ENCODE data around the gene HTT.
"Not testable (repeated sequence)": the region's sequence is repeated elsewhere in the genome, so short reads cannot be mapped to it uniquely, and the experiment has no call there.

HTT gene

DNA sequence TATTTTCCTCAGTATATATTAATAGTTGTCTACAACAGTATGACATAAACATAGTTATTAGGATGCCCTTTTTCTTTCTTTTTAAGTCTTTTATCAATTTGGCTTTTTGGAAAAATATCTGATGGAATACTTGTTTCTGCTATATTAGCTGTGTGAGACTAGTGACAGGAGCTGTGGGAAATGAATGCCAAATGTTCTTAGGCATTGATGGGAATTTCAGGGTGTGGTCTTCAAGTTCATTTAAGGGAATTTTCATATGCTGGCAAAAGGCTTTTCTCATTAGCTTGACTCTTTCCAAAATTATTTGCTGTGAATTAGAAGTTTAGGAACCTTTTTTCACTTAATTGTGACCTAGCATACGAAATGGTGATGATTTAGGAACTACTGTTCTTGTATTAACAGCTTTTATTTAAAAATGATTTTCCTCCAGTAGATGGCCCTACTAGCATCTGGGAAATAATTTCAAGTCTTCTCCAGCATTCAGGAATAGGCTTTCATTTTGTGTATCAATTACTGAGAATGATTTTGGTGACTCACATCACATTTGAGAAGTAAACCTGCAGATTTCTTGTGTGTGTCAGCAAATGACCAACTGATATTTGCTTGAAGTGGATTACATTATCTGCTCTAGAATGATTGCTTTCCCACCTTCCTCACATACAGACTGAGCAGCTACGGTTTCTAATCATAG is 70.9 kb downstream of the HTT start:
- no peaks in the 10 kb centered on the region for H3K9me3 ChIP-seq (ENCODE audit: control insufficient read depth, low read length)
- no peaks in the 10 kb centered on the region for H3K4me1 ChIP-seq (ENCODE audit: control insufficient read depth, insufficient read depth, low read length, poor library complexity, severe bottlenecking)
- H3K36me3 ChIP-seq (ENCODE audit: control insufficient read depth, insufficient read depth, low read length) = peaks cover 77% of the 10 kb centered on the region
- WGBS, 2 experiments (ENCODE audit: insufficient coverage in 2 of 2) = no CpG with 5 or more reads among the region's 2 CpGs
- no peak overlapping the region for H3K27ac ChIP-seq (ENCODE audit: low read depth, low read length, severe bottlenecking)
- no peak overlapping the region for H3K4me3 ChIP-seq (ENCODE audit: extremely low read depth, insufficient read depth, low read length, poor library complexity, severe bottlenecking)

DNA sequence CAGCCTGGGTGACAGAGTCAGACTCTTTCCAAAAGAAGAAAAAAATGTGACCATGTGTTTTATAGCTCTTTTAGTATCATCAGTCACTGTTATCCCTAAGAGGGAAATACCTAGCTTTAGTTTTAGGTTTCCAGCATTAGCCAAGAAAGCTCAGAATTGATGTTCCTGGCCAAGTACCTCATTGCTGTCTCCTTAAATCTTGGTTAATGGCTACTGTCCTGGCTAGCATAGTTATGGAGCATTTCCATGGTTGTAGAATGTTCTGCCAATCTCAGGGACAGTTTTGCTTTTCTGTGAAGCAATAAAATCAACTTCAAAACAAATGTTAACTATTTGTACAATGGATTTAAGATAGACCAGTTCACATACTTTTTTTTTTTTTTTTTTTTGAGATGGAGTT is 74.4 kb downstream of the HTT start:
- no peaks in the 10 kb centered on the region for H3K4me1 ChIP-seq (ENCODE audit: control insufficient read depth, insufficient read depth, low read length, poor library complexity, severe bottlenecking)
- H3K4me3 ChIP-seq (ENCODE audit: extremely low read depth, insufficient read depth, low read length, poor library complexity, severe bottlenecking) = no peak overlapping the region
- peaks cover 89% of the 10 kb centered on the region for H3K36me3 ChIP-seq (ENCODE audit: control insufficient read depth, insufficient read depth, low read length)
- H3K27ac ChIP-seq (ENCODE audit: low read depth, low read length, severe bottlenecking) = no peak overlapping the region
- H3K9me3 ChIP-seq (ENCODE audit: control insufficient read depth, low read length) = no peaks in the 10 kb centered on the region

GRCh38 chr4:3151238-3151637 is 76.8 kb downstream of the HTT start:
- H3K4me3 ChIP-seq (ENCODE audit: extremely low read depth, insufficient read depth, low read length, poor library complexity, severe bottlenecking); H3K27ac ChIP-seq (ENCODE audit: low read depth, low read length, severe bottlenecking); H3K4me1 ChIP-seq (ENCODE audit: control insufficient read depth, insufficient read depth, low read length, poor library complexity, severe bottlenecking); H3K9me3 ChIP-seq (ENCODE audit: control insufficient read depth, low read length): not testable (repeated sequence)
- H3K36me3 ChIP-seq (ENCODE audit: control insufficient read depth, insufficient read depth, low read length) = peaks cover 88% of the 10 kb centered on the region
- WGBS, 2 experiments (ENCODE audit: insufficient coverage in 2 of 2) = no CpG with 5 or more reads among the region's 1 CpG

DNA sequence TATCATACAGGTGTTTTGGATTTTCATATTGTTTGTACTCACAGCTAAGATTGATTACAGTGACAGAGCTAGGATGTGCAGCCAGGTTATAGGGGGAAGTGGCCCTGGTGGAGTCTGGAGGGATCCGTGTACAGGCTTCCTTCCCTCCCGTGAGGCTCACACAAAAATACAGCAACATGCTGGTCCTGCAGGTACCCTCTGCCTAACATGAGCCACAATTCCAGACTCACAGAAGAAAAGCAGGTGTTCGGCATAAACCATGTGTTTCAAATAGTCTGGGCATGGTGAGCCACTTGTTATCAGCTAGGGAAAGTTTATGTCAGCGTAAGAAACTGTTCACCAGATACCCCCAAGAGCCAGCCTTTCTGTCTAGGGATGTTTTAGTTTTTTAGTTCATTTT is 82.9 kb downstream of the HTT start:
- H3K27ac ChIP-seq (ENCODE audit: low read depth, low read length, severe bottlenecking) = no peak overlapping the region
- no peak overlapping the region for H3K4me3 ChIP-seq (ENCODE audit: extremely low read depth, insufficient read depth, low read length, poor library complexity, severe bottlenecking)
- H3K4me1 ChIP-seq (ENCODE audit: control insufficient read depth, insufficient read depth, low read length, poor library complexity, severe bottlenecking) = no peaks in the 10 kb centered on the region
- H3K36me3 ChIP-seq (ENCODE audit: control insufficient read depth, insufficient read depth, low read length) = peaks cover 84% of the 10 kb centered on the region
- 80 to 100% methylated on average over 1 to 2 of the region's 4 CpGs for WGBS, 2 experiments (ENCODE audit: insufficient coverage in 2 of 2)
- H3K9me3 ChIP-seq (ENCODE audit: control insufficient read depth, low read length) = peaks cover 4% of the 10 kb centered on the region

DNA sequence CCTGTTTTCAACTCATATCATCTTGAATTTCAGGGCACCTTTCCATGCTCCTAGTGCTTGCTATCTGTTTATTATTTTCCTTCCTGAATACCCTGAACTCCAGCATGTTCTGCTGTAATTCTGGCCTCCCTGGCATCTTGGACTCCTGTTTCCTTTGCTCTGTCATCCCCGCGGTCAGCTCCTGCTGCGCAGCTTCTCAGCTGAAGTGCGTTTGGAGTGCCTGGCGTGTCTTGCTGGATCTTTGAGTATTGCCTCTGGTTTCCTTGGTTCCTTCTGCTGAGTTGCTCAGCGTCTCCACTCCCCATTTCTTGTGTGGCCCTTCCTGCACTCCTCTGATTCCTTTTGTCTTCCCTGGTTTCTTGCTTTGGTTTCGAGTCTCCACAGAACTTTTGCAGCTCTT is 84.4 kb downstream of the HTT start:
- H3K4me3 ChIP-seq (ENCODE audit: extremely low read depth, insufficient read depth, low read length, poor library complexity, severe bottlenecking) = no peak overlapping the region
- no peaks in the 10 kb centered on the region for H3K4me1 ChIP-seq (ENCODE audit: control insufficient read depth, insufficient read depth, low read length, poor library complexity, severe bottlenecking)
- peaks cover 75% of the 10 kb centered on the region for H3K36me3 ChIP-seq (ENCODE audit: control insufficient read depth, insufficient read depth, low read length)
- H3K9me3 ChIP-seq (ENCODE audit: control insufficient read depth, low read length) = peaks cover 9% of the 10 kb centered on the region
- 92 to 98% methylated on average over 7 of the region's 7 CpGs for WGBS, 2 experiments (ENCODE audit: insufficient coverage in 2 of 2)
- no peak overlapping the region for H3K27ac ChIP-seq (ENCODE audit: low read depth, low read length, severe bottlenecking)

DNA sequence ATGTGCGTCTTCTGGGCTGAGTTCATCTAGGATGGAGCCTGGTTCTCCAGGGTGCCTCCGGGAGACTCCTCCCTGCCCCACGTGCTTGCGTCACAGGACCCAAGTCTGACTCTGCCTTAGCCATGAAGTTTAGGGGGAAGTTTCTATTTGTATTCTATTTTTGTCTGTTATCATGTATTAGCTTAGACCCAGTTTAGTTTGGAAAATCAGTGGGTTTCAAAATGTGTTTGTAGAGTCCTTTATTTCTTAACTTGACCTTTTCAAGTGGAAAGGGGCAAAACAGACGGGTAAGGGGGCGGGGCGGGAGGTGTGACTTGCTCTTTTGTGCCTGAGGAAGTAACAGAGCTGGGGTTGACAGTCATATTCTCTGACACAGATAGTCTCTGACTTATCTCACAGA is 86.0 kb downstream of the HTT start:
- Histone ChIP-seq H3K4me1 (ENCODE audit: control insufficient read depth, insufficient read depth, low read length, poor library complexity, severe bottlenecking) (no peaks in the 10 kb centered on the region), H3K9me3 (ENCODE audit: control insufficient read depth, low read length) (peaks cover 9% of the 10 kb centered on the region), H3K27ac (ENCODE audit: low read depth, low read length, severe bottlenecking) (no peak overlapping the region), H3K36me3 (ENCODE audit: control insufficient read depth, insufficient read depth, low read length) (peaks cover 64% of the 10 kb centered on the region), H3K4me3 (ENCODE audit: extremely low read depth, insufficient read depth, low read length, poor library complexity, severe bottlenecking) (no peak overlapping the region)
- 100% methylated on average over 2 to 5 of the region's 7 CpGs for WGBS, 2 experiments (ENCODE audit: insufficient coverage in 2 of 2)

DNA sequence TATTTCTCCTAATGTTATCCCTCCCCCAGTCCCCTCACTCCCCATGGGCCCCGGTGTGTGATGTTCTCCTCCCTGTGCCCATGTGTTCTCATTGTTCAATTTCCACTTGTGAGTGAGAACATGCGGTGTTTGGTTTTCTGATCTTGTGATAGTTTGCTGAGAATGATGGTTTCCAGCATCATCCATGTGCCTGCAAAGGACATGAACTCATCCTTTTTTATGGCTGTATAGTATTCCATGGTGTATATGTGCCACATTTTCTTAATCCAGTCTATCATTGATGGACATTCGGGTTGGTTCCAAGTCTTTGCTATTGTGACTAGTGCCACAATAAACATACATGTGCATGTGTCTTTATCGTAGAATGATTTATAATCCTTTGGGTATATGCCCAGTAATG is 86.6 kb downstream of the HTT start:
- peaks cover 63% of the 10 kb centered on the region for H3K36me3 ChIP-seq (ENCODE audit: control insufficient read depth, insufficient read depth, low read length)
- H3K4me1 ChIP-seq (ENCODE audit: control insufficient read depth, insufficient read depth, low read length, poor library complexity, severe bottlenecking); H3K27ac ChIP-seq (ENCODE audit: low read depth, low read length, severe bottlenecking); H3K9me3 ChIP-seq (ENCODE audit: control insufficient read depth, low read length); H3K4me3 ChIP-seq (ENCODE audit: extremely low read depth, insufficient read depth, low read length, poor library complexity, severe bottlenecking): not testable (repeated sequence)
- WGBS, 2 experiments (ENCODE audit: insufficient coverage in 2 of 2) = no CpG with 5 or more reads among the region's 4 CpGs

DNA sequence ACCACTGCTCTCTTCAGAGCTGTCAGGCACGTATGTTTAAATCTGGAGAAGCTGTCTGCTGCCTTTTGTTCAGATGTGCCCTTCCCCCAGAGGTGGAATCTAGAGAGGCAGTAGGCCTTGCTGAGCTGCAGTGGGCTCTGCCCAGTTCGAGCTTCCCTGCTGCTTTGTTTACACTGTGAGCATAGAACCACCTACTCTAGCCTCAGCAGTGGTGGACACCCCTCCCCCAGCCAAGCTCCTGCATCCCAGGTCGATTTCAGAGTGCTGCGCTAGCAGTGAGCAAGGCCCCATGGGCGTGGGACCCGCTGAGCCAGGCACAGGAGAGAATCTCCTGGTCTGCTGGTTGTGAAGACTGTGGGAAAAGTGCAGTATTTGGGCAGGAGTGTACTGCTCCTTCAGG is 92.0 kb downstream of the HTT start:
- H3K36me3 ChIP-seq (ENCODE audit: control insufficient read depth, insufficient read depth, low read length) = peaks cover 63% of the 10 kb centered on the region
- H3K4me3 ChIP-seq (ENCODE audit: extremely low read depth, insufficient read depth, low read length, poor library complexity, severe bottlenecking); H3K27ac ChIP-seq (ENCODE audit: low read depth, low read length, severe bottlenecking); H3K9me3 ChIP-seq (ENCODE audit: control insufficient read depth, low read length); H3K4me1 ChIP-seq (ENCODE audit: control insufficient read depth, insufficient read depth, low read length, poor library complexity, severe bottlenecking): not testable (repeated sequence)
- 62 to 75% methylated on average over 1 to 4 of the region's 6 CpGs for WGBS, 2 experiments (ENCODE audit: insufficient coverage in 2 of 2)

GRCh38 chr4:3168029-3168428 is 93.5 kb downstream of the HTT start:
- no peaks in the 10 kb centered on the region for H3K4me1 ChIP-seq (ENCODE audit: control insufficient read depth, insufficient read depth, low read length, poor library complexity, severe bottlenecking)
- H3K4me3 ChIP-seq (ENCODE audit: extremely low read depth, insufficient read depth, low read length, poor library complexity, severe bottlenecking) = no peak overlapping the region
- no peak overlapping the region for H3K27ac ChIP-seq (ENCODE audit: low read depth, low read length, severe bottlenecking)
- WGBS, 2 experiments (ENCODE audit: insufficient coverage in 2 of 2) = 75 to 86% methylated on average over 1 of the region's 3 CpGs
- H3K36me3 ChIP-seq (ENCODE audit: control insufficient read depth, insufficient read depth, low read length) = peaks cover 65% of the 10 kb centered on the region
- H3K9me3 ChIP-seq (ENCODE audit: control insufficient read depth, low read length) = no peaks in the 10 kb centered on the region

GRCh38 chr4:3174371-3175338 is 100.2 kb downstream of the HTT start:
- WGBS, 2 experiments (ENCODE audit: insufficient coverage in 2 of 2) = 89 to 91% methylated on average over 6 to 7 of the region's 12 CpGs
- H3K4me3 ChIP-seq (ENCODE audit: extremely low read depth, insufficient read depth, low read length, poor library complexity, severe bottlenecking) = no peak overlapping the region
- H3K9me3 ChIP-seq (ENCODE audit: control insufficient read depth, low read length) = no peaks in the 10 kb centered on the region
- H3K36me3 ChIP-seq (ENCODE audit: control insufficient read depth, insufficient read depth, low read length) = peaks cover 84% of the 10 kb centered on the region
- H3K27ac ChIP-seq (ENCODE audit: low read depth, low read length, severe bottlenecking) = no peak overlapping the region
- H3K4me1 ChIP-seq (ENCODE audit: control insufficient read depth, insufficient read depth, low read length, poor library complexity, severe bottlenecking) = peaks cover 4% of the 10 kb centered on the region
